Neural cell (in vitro differentiated cells): ENCODE measurements around the gene UMOD. TPM values are rescaled to one million over a fixed set of nuclear protein-coding genes. Genes with fewer than 3 reads are reported as not detected.

Source experiments
- H2AFZ ChIP-seq: fragments of 200-600, 300-800 bp; sonication (generic), shearing (Covaris generic); 2 replicates; pipeline ENCODE4 v1.6.0; 2014; ENCODE audit warnings: low read depth, mild to moderate bottlenecking, antibody characterized with exemption, low read length, moderate library complexity
- H3F3A ChIP-seq: fragments of 200-600 bp; shearing (Covaris generic); 2 replicates; pipeline ENCODE4 v1.6.1; 2016; ENCODE audit warnings: mild to moderate bottlenecking, moderate library complexity, mixed read lengths, antibody characterized with exemption, low read length; ENCODE audit not compliant: insufficient read depth, poor library complexity, severe bottlenecking
- H3K27ac ChIP-seq: fragments of 200-600, 300-800 bp; sonication (generic), shearing (Covaris generic); 2 replicates; pipeline ENCODE4 v1.5.1; 2014; ENCODE audit warnings: mild to moderate bottlenecking, low read length, moderate library complexity
- H3K27me3 ChIP-seq: fragments of 300-800, 200-600 bp; sonication (generic), shearing (Covaris generic); 2 replicates; pipeline ENCODE4 v1.6.0; 2014; ENCODE audit warnings: mild to moderate bottlenecking, low read depth, low read length, moderate library complexity; ENCODE audit not compliant: insufficient read depth
- H3K36me3 ChIP-seq: fragments of 300-800, 200-600 bp; sonication (generic), shearing (Covaris generic); 2 replicates; pipeline ENCODE4 v1.5.1; 2014; ENCODE audit warnings: mild to moderate bottlenecking, antibody characterized with exemption, low read length, moderate library complexity; ENCODE audit not compliant: insufficient read depth
- H3K4me2 ChIP-seq: fragments of 300-800, 200-600 bp; sonication (generic), shearing (Covaris generic); 2 replicates; pipeline ENCODE4 v1.6.0; 2014; ENCODE audit warnings: mild to moderate bottlenecking, low read length
- H3K4me3 ChIP-seq: fragments of 300-800, 200-600 bp; sonication (generic), shearing (Covaris generic); 2 replicates; pipeline ENCODE4 v1.5.1; 2014; ENCODE audit warnings: mild to moderate bottlenecking, low read length, moderate library complexity
- H3K79me2 ChIP-seq: fragments of 200-600 bp; shearing (Covaris generic); replicated peaks from 2 replicates; pipeline ENCODE4 v1.6.0; 2014; ENCODE audit warnings: mild to moderate bottlenecking, low read length, moderate library complexity; ENCODE audit not compliant: insufficient read depth
- H3K9ac ChIP-seq: fragments of 300-800, 200-600 bp; sonication (generic), shearing (Covaris generic); 2 replicates; pipeline ENCODE4 v1.6.1; 2016; ENCODE audit warnings: mild to moderate bottlenecking, low read length, mixed read lengths
- H3K9me2 ChIP-seq: fragments of 200-600 bp; shearing (Covaris generic); 2 replicates; pipeline ENCODE4 v1.6.1; 2016; ENCODE audit warnings: mild to moderate bottlenecking, low read length, mixed read lengths; ENCODE audit not compliant: insufficient read depth
- H3K9me3 ChIP-seq: fragments of 200-600, 300-800 bp; sonication (generic), shearing (Covaris generic); 2 replicates; pipeline ENCODE4 v1.6.1; 2016; ENCODE audit warnings: mild to moderate bottlenecking, mixed run types, low read length, moderate library complexity, mixed read lengths
- H4K20me1 ChIP-seq: fragments of 200-600 bp; shearing (Covaris generic); 2 replicates; pipeline ENCODE4 v1.6.1; 2016; ENCODE audit warnings: mild to moderate bottlenecking, mixed run types; ENCODE audit not compliant: insufficient read depth
- EP300 ChIP-seq: fragments of 450-650 bp; conservative IDR thresholded peaks from 2 replicates; pipeline ENCODE4 v1.6.1; 2014; ENCODE audit warnings: antibody characterized with exemption, mild to moderate bottlenecking, moderate library complexity; ENCODE audit not compliant: poor library complexity, severe bottlenecking
- EZH2 ChIP-seq: fragments of 200-600, 300-800 bp; shearing (Covaris generic), sonication (generic); IDR thresholded peaks from 2 replicates; pipeline ENCODE4 v1.6.1; 2014; ENCODE audit warnings: antibody characterized with exemption, low read length, borderline replicate concordance, mild to moderate bottlenecking; ENCODE audit not compliant: insufficient read depth, poor library complexity, severe bottlenecking
- MXI1 ChIP-seq: fragments of 450-650 bp; conservative IDR thresholded peaks from 2 replicates; pipeline ENCODE4 v1.6.1; 2014; ENCODE audit warnings: antibody characterized with exemption, mild to moderate bottlenecking; ENCODE audit not compliant: poor library complexity, severe bottlenecking
- POLR2AphosphoS5 ChIP-seq: IDR thresholded peaks from 2 replicates; pipeline ENCODE4 v1.6.1; 2012
- RAD21 ChIP-seq: fragments of 450-650 bp; conservative IDR thresholded peaks from 2 replicates; pipeline ENCODE4 v1.6.1; 2014; ENCODE audit warnings: antibody characterized with exemption, mild to moderate bottlenecking, moderate library complexity
- SMC3 ChIP-seq: fragments of 450-650 bp; conservative IDR thresholded peaks from 2 replicates; pipeline ENCODE4 v1.6.1; 2014; ENCODE audit warnings: antibody characterized with exemption, mild to moderate bottlenecking, moderate library complexity; ENCODE audit not compliant: poor library complexity
- TAF1 ChIP-seq: IDR thresholded peaks from 2 replicates; pipeline ENCODE4 v1.6.1; 2012; ENCODE audit warnings: low read depth
- polyA plus RNA-seq: library from polyadenylated mRNA; depleted of rRNA; stranded (reverse); fragments of >200 nt; gene quantifications from 2 replicates; pipeline ENCODE4 v1.2.3, GENCODE V29; 2014
- TF ChIP-seq, protein P1 (sequence below): IDR thresholded peaks from 2 replicates; pipeline ENCODE4 v1.6.1; 2012; ENCODE audit warnings: borderline replicate concordance
- TF ChIP-seq, protein P2 (sequence below): fragments of 450-650 bp; IDR thresholded peaks from 2 replicates; pipeline ENCODE4 v1.5.1; 2014; ENCODE audit warnings: antibody characterized with exemption, mild to moderate bottlenecking, moderate library complexity; ENCODE audit not compliant: poor library complexity, severe bottlenecking

UMOD gene
- polyA plus RNA-seq, 1 donor from 2014 or later, result not detected

- H3K79me2 ChIP-seq, result no peaks in the 10 kb centered on the region
- H3K27ac ChIP-seq, result no peak overlapping the region
- H2AFZ ChIP-seq, result no peak overlapping the region
- H3K4me2 ChIP-seq, result no peak overlapping the region
- no peaks in the 10 kb centered on the region for H3K27me3 ChIP-seq
- no peak overlapping the region for H3K4me3 ChIP-seq
- no peaks in the 10 kb centered on the region for H3K9me2 ChIP-seq
- no peaks in the 10 kb centered on the region for H3K9me3 ChIP-seq
- H3K36me3 ChIP-seq, result no peaks in the 10 kb centered on the region
- TF ChIP-seq, protein P1, sequence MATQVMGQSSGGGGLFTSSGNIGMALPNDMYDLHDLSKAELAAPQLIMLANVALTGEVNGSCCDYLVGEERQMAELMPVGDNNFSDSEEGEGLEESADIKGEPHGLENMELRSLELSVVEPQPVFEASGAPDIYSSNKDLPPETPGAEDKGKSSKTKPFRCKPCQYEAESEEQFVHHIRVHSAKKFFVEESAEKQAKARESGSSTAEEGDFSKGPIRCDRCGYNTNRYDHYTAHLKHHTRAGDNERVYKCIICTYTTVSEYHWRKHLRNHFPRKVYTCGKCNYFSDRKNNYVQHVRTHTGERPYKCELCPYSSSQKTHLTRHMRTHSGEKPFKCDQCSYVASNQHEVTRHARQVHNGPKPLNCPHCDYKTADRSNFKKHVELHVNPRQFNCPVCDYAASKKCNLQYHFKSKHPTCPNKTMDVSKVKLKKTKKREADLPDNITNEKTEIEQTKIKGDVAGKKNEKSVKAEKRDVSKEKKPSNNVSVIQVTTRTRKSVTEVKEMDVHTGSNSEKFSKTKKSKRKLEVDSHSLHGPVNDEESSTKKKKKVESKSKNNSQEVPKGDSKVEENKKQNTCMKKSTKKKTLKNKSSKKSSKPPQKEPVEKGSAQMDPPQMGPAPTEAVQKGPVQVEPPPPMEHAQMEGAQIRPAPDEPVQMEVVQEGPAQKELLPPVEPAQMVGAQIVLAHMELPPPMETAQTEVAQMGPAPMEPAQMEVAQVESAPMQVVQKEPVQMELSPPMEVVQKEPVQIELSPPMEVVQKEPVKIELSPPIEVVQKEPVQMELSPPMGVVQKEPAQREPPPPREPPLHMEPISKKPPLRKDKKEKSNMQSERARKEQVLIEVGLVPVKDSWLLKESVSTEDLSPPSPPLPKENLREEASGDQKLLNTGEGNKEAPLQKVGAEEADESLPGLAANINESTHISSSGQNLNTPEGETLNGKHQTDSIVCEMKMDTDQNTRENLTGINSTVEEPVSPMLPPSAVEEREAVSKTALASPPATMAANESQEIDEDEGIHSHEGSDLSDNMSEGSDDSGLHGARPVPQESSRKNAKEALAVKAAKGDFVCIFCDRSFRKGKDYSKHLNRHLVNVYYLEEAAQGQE, result no peak
- TF ChIP-seq RAD21, result no peak
- H3F3A ChIP-seq, result no peaks in the 10 kb centered on the region
- H4K20me1 ChIP-seq, result no peaks in the 10 kb centered on the region
- H3K9ac ChIP-seq, result no peak overlapping the region
Observed at GRCh38 chr16:20307791-20308190, 44.7 kb downstream of the UMOD start.

DNA sequence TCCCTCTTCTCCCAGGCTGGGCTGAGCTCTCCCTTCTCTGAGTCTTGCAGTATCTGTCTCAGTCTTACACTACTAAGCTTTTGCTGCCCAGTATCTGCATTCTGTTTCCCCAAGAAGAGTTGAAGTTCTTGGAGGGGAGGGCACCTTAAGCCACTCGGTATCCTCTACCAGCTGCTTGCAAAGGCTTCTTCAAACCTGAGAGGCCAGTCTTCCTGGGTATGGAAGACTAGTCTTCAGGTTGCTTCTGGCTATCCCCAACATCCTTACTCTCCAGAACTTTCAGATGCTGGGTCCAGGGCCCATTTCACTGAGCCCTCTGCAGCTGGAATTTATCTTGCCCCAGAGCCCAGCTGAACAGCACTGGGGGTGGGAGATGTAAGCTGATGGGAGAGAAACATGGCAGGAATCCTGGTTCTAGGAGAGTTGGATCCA, 45.3 kb downstream of the UMOD start:
- Histone ChIP-seq H4K20me1 (no peaks in the 10 kb centered on the region), H3K27me3 (no peaks in the 10 kb centered on the region), H3K36me3 (no peaks in the 10 kb centered on the region), H3K79me2 (no peaks in the 10 kb centered on the region), H2AFZ (no peak overlapping the region), H3K4me3 (no peak overlapping the region), H3K9me3 (no peaks in the 10 kb centered on the region), H3K4me2 (no peak overlapping the region), H3K9me2 (no peaks in the 10 kb centered on the region), H3K27ac (no peak overlapping the region), H3F3A (no peaks in the 10 kb centered on the region), H3K9ac (no peak overlapping the region)
- no peak for TF ChIP-seq POLR2AphosphoS5
- TF ChIP-seq RAD21, result no peak

GRCh38 chr16:20306401-20306800, 46.1 kb downstream of the UMOD start:
- TF ChIP-seq EP300, result no peak
- no peak for TF ChIP-seq SMC3
- no peak for TF ChIP-seq MXI1
- TF ChIP-seq EZH2, result no peak
- no peak for TF ChIP-seq RAD21
- TF ChIP-seq, protein P1, result no peak
- TF ChIP-seq POLR2AphosphoS5, result no peak
- TF ChIP-seq, protein P2, sequence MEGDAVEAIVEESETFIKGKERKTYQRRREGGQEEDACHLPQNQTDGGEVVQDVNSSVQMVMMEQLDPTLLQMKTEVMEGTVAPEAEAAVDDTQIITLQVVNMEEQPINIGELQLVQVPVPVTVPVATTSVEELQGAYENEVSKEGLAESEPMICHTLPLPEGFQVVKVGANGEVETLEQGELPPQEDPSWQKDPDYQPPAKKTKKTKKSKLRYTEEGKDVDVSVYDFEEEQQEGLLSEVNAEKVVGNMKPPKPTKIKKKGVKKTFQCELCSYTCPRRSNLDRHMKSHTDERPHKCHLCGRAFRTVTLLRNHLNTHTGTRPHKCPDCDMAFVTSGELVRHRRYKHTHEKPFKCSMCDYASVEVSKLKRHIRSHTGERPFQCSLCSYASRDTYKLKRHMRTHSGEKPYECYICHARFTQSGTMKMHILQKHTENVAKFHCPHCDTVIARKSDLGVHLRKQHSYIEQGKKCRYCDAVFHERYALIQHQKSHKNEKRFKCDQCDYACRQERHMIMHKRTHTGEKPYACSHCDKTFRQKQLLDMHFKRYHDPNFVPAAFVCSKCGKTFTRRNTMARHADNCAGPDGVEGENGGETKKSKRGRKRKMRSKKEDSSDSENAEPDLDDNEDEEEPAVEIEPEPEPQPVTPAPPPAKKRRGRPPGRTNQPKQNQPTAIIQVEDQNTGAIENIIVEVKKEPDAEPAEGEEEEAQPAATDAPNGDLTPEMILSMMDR, result no peak
- TF ChIP-seq TAF1, result no peak

More at GRCh38 chr16:20306401-20306800, 46.1 kb downstream of the UMOD start:
- Histone ChIP-seq H3K9ac (no peak overlapping the region), H3K4me2 (no peak overlapping the region), H3K4me3 (no peak overlapping the region), H2AFZ (no peak overlapping the region), H3K27ac (no peak overlapping the region), H4K20me1 (no peaks in the 10 kb centered on the region), H3F3A (no peaks in the 10 kb centered on the region), H3K36me3 (no peaks in the 10 kb centered on the region), H3K79me2 (no peaks in the 10 kb centered on the region), H3K9me2 (no peaks in the 10 kb centered on the region), H3K27me3 (no peaks in the 10 kb centered on the region), H3K9me3 (no peaks in the 10 kb centered on the region)
